GM23338 (cell line): ENCODE results near the gene NPIPA1.
"Not testable (repeated sequence)": the region's sequence is repeated elsewhere in the genome, so short reads cannot be mapped to it uniquely, and the experiment has no call there.

Experiments
- CREB1 ChIP-seq: fragments of 250-450 bp; sonication (Bioruptor Pico); IDR thresholded peaks from 2 replicates; pipeline ENCODE4 v1.5.0; 2020; ENCODE audit warnings: low read depth, mild to moderate bottlenecking, moderate library complexity
- CTCF ChIP-seq, 2 experiments: fragments of 200-600 bp in 1 of 2; sonication (generic) in 1 of 2; conservative IDR thresholded peaks; 2 replicates each; pipeline versions ENCODE4 v1.5.1 to v1.6.1; 2016 to 2017; ENCODE audit warnings: antibody characterized with exemption in 2 of 2, low read depth in 2 of 2, mild to moderate bottlenecking in 2 of 2, moderate library complexity in 1 of 2
- ETS1 ChIP-seq: IDR thresholded peaks from 2 replicates; pipeline ENCODE4 v1.6.1; 2016; ENCODE audit warnings: antibody characterized with exemption
- EZH2 ChIP-seq: fragments of 200-600 bp; sonication (generic); IDR thresholded peaks from one replicate; pipeline ENCODE4 v1.8.0; 2017; ENCODE audit warnings: antibody characterized with exemption, mild to moderate bottlenecking, low read depth; ENCODE audit not compliant: unreplicated experiment
- EZH2phosphoT487 ChIP-seq: fragments of 200-600 bp; sonication (generic); IDR thresholded peaks from one replicate; pipeline ENCODE4 v1.8.1; 2018; ENCODE audit warnings: antibody characterized with exemption; ENCODE audit not compliant: unreplicated experiment
- JUNB ChIP-seq: IDR thresholded peaks from one replicate; pipeline ENCODE4 v1.6.1; 2016; ENCODE audit warnings: antibody characterized with exemption; ENCODE audit not compliant: unreplicated experiment
- POLR2AphosphoS5 ChIP-seq: IDR thresholded peaks from 2 replicates; pipeline ENCODE4 v1.6.1; 2016; ENCODE audit warnings: antibody characterized with exemption, low read depth
- REST ChIP-seq: IDR thresholded peaks from one replicate; pipeline ENCODE4 v1.6.1; 2018; ENCODE audit warnings: antibody characterized with exemption; ENCODE audit not compliant: unreplicated experiment
- STAT1 ChIP-seq: IDR thresholded peaks from one replicate; pipeline ENCODE4 v1.6.1; 2016; ENCODE audit warnings: antibody characterized with exemption; ENCODE audit not compliant: unreplicated experiment
- ZNF114 ChIP-seq: fragments of 250-450 bp; sonication (Bioruptor Pico); IDR thresholded peaks from 2 replicates; pipeline ENCODE4 v1.5.0; 2020; ENCODE audit warnings: mild to moderate bottlenecking, moderate library complexity
- ZNF331 ChIP-seq: fragments of 250-450 bp; sonication (Bioruptor Pico); IDR thresholded peaks from 2 replicates; pipeline ENCODE4 v1.5.0; 2020; ENCODE audit warnings: low read depth, mild to moderate bottlenecking, moderate library complexity

GRCh38 chr16:14996702-14997101 lies 59.5 kb downstream of the NPIPA1 start:
- not testable (repeated sequence) for TF ChIP-seq CTCF (conservative IDR thresholded peaks at IDR 0.05; ENCODE audit: low read depth in 2 of 2); POLR2AphosphoS5; REST; EZH2; EZH2phosphoT487; CREB1; ETS1; ZNF331 (CRISPR knock-in tag); STAT1; ZNF114; JUNB
